ENCODE data around the gene GSG1L. TPM values are rescaled to one million over a fixed set of nuclear protein-coding genes. Genes with fewer than 3 reads are reported as not detected.

GSG1L gene
- polyA plus RNA-seq, 1 donor (not counting 4 experiments of a cell fraction or from before 2014, with no cell fraction given): not detected

- DNase-seq (ENCODE audit: low read depth, low spot score) (no peak), FAIRE-seq (no peak)
- Histone ChIP-seq H3K9me1 (ENCODE audit: control insufficient read depth, extremely low read depth, insufficient read depth, low read length) (no peaks in the 10 kb centered on the region), H3K79me2 (ENCODE audit: control insufficient read depth, insufficient read depth, low read length) (no peaks in the 10 kb centered on the region), H3K9me3 (ENCODE audit: control insufficient read depth, low read depth, low read length) (no peaks in the 10 kb centered on the region), H3K4me3 (ENCODE audit: control insufficient read depth in 2 of 3, extremely low read depth in 1 of 3, insufficient read depth in 2 of 3, low read depth in 1 of 3, low read length in 3 of 3) (no peak overlapping the region), H3K4me2 (ENCODE audit: control insufficient read depth, extremely low read depth, insufficient read depth, low read depth, low read length) (no peak overlapping the region), H3K36me3 (ENCODE audit: control insufficient read depth in 2 of 2, extremely low read depth in 1 of 2, insufficient read depth in 2 of 2, low read length in 2 of 2) (no peaks in the 10 kb centered on the region), H2AFZ (ENCODE audit: control insufficient read depth, low read length) (no peak overlapping the region), H3K4me1 (ENCODE audit: control insufficient read depth, extremely low read depth, insufficient read depth, low read length) (no peaks in the 10 kb centered on the region), H3K27me3 (ENCODE audit: control insufficient read depth, extremely low read depth, insufficient read depth, low read length) (peaks cover 16% of the 10 kb centered on the region), H3K9ac (ENCODE audit: control insufficient read depth, extremely low read depth, insufficient read depth, low read length) (no peak overlapping the region), H3K27ac (ENCODE audit: control insufficient read depth, insufficient read depth, low read length) (no peak overlapping the region), H4K20me1 (ENCODE audit: control insufficient read depth, extremely low read depth, insufficient read depth, low read length) (no peaks in the 10 kb centered on the region)
- dilution Hi-C loops (cut with MboI; ENCODE audit: extremely low pct_ligation_motif_present, low sequenced_read_pairs): no loop called here
- no peak for TF ChIP-seq EZH2 (IDR thresholded peaks at IDR 0.05; ENCODE audit: low read length)
- no peak for TF ChIP-seq CTCF (optimal IDR thresholded peaks at IDR 0.05 in 1 of 3, IDR thresholded peaks at IDR 0.05 in 1 of 3, conservative IDR thresholded peaks at IDR 0.05 in 1 of 3; ENCODE audit: extremely low read depth in 1 of 3, insufficient read depth in 2 of 3, low read length in 3 of 3)
Observed at GRCh38 chr16:27801289-27801945, 262.1 kb downstream of the GSG1L start.

GRCh38 chr16:27800817-27801216, 262.7 kb downstream of the GSG1L start:
- Histone ChIP-seq H3K27ac (ENCODE audit: control insufficient read depth, insufficient read depth, low read length) (no peak overlapping the region), H3K9ac (ENCODE audit: control insufficient read depth, extremely low read depth, insufficient read depth, low read length) (no peak overlapping the region), H2AFZ (ENCODE audit: control insufficient read depth, low read length) (no peak overlapping the region), H3K27me3 (ENCODE audit: control insufficient read depth, extremely low read depth, insufficient read depth, low read length) (peaks cover 16% of the 10 kb centered on the region), H4K20me1 (ENCODE audit: control insufficient read depth, extremely low read depth, insufficient read depth, low read length) (no peaks in the 10 kb centered on the region), H3K4me1 (ENCODE audit: control insufficient read depth, extremely low read depth, insufficient read depth, low read length) (no peaks in the 10 kb centered on the region), H3K9me1 (ENCODE audit: control insufficient read depth, extremely low read depth, insufficient read depth, low read length) (no peaks in the 10 kb centered on the region), H3K36me3 (ENCODE audit: control insufficient read depth in 2 of 2, extremely low read depth in 1 of 2, insufficient read depth in 2 of 2, low read length in 2 of 2) (no peaks in the 10 kb centered on the region), H3K79me2 (ENCODE audit: control insufficient read depth, insufficient read depth, low read length) (no peaks in the 10 kb centered on the region), H3K9me3 (ENCODE audit: control insufficient read depth, low read depth, low read length) (no peaks in the 10 kb centered on the region), H3K4me3 (ENCODE audit: control insufficient read depth in 2 of 3, extremely low read depth in 1 of 3, insufficient read depth in 2 of 3, low read depth in 1 of 3, low read length in 3 of 3) (no peak overlapping the region), H3K4me2 (ENCODE audit: control insufficient read depth, extremely low read depth, insufficient read depth, low read depth, low read length) (no peak overlapping the region)
- no peak for FAIRE-seq
- dilution Hi-C loops (cut with MboI; ENCODE audit: extremely low pct_ligation_motif_present, low sequenced_read_pairs): no loop called here
- TF ChIP-seq EZH2 (IDR thresholded peaks at IDR 0.05; ENCODE audit: low read length) (no peak), CTCF (optimal IDR thresholded peaks at IDR 0.05 in 1 of 3, IDR thresholded peaks at IDR 0.05 in 1 of 3, conservative IDR thresholded peaks at IDR 0.05 in 1 of 3; ENCODE audit: extremely low read depth in 1 of 3, insufficient read depth in 2 of 3, low read length in 3 of 3) (no peak)
- no peak for DNase-seq (ENCODE audit: low read depth, low spot score)

Measured in keratinocyte (primary cell).